ENCODE results near the gene GDNF.

DNA sequence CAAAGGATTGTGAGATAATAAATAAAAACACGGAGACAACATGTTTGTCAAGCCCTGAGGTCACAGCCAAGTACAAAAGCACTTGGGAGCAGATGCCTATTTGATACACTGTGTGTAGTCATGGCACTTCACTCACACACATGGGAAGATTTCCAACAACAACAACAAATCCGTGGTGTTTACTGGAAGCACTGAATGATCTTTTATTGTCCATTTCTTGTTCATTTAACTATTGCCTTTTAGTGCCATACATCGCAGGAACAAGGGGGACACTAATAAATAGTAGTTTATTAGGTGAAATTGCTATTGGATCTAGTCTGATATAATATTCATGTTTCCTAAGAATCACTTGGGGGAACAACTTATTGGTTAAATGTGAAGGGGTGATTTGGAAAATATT is 20.4 kb upstream of the GDNF start:
- TF ChIP-seq, protein P1, sequence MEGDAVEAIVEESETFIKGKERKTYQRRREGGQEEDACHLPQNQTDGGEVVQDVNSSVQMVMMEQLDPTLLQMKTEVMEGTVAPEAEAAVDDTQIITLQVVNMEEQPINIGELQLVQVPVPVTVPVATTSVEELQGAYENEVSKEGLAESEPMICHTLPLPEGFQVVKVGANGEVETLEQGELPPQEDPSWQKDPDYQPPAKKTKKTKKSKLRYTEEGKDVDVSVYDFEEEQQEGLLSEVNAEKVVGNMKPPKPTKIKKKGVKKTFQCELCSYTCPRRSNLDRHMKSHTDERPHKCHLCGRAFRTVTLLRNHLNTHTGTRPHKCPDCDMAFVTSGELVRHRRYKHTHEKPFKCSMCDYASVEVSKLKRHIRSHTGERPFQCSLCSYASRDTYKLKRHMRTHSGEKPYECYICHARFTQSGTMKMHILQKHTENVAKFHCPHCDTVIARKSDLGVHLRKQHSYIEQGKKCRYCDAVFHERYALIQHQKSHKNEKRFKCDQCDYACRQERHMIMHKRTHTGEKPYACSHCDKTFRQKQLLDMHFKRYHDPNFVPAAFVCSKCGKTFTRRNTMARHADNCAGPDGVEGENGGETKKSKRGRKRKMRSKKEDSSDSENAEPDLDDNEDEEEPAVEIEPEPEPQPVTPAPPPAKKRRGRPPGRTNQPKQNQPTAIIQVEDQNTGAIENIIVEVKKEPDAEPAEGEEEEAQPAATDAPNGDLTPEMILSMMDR (IDR thresholded peaks at IDR 0.05): no peak
- no peak for TF ChIP-seq EZH2 (IDR thresholded peaks at IDR 0.05; ENCODE audit: borderline replicate concordance, insufficient read depth, low read depth, low read length, poor library complexity, severe bottlenecking)
